Epithelial cell of proximal tubule (primary cell): ENCODE data around the gene ARHGEF33. TPM values are rescaled to one million over a fixed set of nuclear protein-coding genes. Genes with fewer than 3 reads are reported as not detected.
A peak's percentile ranks its signal among the peaks of the same experiment; 100 is the strongest.

Experiments
- DNase-seq: peaks from one replicate; pipeline ENCODE4 v3.0.0-alpha.2; 2011; ENCODE audit warnings: low read depth
- H3K4me3 ChIP-seq: 2 replicates; pipeline ENCODE4 v1.5.1; 2011; ENCODE audit warnings: low read depth, mild to moderate bottlenecking, low read length
- total RNA-seq: library from RNA; depleted of rRNA; stranded (reverse); fragments of >200 nt; gene quantifications from 2 replicates; pipeline ENCODE4 v1.2.3, GENCODE V29; 2015
- TF ChIP-seq, protein P1 (sequence below): conservative IDR thresholded peaks from 2 replicates; pipeline ENCODE4 v1.5.1; 2012; ENCODE audit warnings: low read depth, mild to moderate bottlenecking, low read length

ARHGEF33 gene
- total RNA-seq, 1 donor from 2014 or later = under 0.01 TPM

DNA sequence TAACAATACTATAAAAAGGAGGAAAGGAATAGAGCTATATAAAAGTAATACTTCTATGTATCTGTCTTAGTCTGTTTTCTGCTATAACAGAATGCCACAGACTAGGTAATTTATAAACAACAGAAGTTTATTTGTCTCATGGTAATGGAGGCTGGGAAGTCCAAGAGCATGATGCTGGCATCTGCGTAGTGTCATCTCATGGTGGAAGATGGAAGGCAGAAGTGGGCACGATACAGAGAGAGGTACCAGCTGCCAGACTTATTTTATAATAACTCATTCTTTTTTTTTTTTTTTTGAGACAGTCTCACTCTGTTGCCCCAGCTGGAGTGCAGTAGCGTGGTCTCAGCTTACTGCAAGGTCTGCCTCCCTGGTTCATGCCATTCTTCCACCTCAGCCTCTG lies 18.2 kb upstream of the ARHGEF33 start:
- DNase-seq = no peak
- TF ChIP-seq, protein P1, sequence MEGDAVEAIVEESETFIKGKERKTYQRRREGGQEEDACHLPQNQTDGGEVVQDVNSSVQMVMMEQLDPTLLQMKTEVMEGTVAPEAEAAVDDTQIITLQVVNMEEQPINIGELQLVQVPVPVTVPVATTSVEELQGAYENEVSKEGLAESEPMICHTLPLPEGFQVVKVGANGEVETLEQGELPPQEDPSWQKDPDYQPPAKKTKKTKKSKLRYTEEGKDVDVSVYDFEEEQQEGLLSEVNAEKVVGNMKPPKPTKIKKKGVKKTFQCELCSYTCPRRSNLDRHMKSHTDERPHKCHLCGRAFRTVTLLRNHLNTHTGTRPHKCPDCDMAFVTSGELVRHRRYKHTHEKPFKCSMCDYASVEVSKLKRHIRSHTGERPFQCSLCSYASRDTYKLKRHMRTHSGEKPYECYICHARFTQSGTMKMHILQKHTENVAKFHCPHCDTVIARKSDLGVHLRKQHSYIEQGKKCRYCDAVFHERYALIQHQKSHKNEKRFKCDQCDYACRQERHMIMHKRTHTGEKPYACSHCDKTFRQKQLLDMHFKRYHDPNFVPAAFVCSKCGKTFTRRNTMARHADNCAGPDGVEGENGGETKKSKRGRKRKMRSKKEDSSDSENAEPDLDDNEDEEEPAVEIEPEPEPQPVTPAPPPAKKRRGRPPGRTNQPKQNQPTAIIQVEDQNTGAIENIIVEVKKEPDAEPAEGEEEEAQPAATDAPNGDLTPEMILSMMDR = no peak

DNA sequence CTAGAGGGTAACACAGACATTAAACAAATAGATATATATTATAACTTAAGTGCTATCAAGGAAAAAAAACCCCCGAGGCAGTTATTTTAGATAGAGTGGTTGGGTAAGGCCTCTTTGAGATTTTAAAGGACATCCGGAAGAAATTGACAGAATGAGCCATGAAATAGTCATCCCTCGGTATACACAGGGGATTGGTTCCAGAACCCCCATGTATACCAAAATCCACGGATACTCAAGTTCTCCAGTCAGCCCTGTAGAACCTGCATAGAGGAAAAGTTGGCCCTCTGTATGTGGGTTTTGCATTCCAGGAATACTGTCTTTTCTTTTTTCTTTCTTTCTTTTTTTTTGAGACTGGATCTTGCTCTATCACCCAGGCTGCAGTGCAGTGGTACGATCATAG lies 15.9 kb upstream of the ARHGEF33 start:
- no peak overlapping the region for H3K4me3 ChIP-seq
- no peak for DNase-seq

More for the DNA sequence above, 18.2 kb upstream of the ARHGEF33 start:
- no peak overlapping the region for H3K4me3 ChIP-seq

DNA sequence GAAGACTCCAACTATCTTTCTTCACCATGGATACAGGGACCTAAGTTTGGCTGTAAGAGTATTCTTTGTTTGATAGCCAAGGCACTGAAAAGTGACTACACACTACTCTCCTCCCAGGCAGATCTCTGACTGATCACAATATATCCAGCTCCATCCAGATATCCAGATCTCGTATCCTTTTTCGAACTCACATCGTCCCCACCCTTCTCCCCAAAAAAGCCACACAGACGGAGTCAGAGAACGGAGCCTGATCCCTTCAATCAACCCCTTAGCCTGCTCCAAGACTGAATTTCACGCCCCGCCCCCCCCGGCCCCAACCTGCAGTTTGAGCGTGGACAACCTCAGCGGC lies 14.5 kb upstream of the ARHGEF33 start:
- TF ChIP-seq, protein P1 = no peak
- H3K4me3 ChIP-seq = peak overlapping the region; percentile 94
- no peak for DNase-seq

More for the DNA sequence above, 15.9 kb upstream of the ARHGEF33 start:
- TF ChIP-seq, protein P1 = no peak

DNA sequence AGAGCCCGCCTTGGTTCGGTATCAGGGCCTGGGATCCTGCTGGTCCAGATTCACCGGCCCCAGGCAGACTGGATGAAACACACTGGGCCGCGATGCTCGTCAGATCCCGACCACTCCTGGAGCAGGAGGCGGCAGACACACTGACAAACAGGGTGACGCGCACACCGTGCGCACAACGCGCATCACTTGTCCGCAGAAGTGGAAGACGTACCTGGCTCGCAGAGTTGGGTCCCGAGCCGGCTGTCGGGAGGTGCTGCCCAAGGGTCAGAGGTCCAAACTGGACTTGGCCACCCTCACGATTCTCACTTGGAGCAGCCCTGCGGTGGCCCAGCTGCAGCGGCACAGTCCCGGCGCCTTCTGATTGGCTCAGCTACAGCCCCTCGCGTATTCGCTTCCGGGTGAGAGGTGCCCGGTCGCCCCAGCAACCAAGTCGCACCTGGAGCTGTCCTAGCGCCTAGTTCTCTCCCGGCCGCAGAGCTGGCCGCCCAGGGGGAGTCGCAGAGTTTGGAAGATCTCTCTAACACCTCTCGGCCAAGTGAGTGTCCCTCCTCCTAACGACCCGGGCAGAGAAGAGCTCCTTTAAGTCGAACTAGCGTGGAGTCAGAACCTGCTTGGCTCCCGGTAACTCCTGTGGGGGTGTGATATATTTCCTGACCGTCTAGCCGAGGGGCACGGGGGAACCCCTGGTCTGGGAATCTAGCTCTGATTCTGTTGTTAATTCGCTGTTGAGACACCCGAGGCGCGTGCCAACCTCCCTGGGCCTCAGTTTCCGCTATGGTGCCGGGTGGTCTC lies 13.9 kb upstream of the ARHGEF33 start, which contains the start of the genes DHX57 and MORN2:
TSS of gene DHX57 (minus strand) at position 359 of the 792 bp plus-strand sequence. CDS start 7,529 bp downstream, outside the sequence.
TSS of gene MORN2 (plus strand) at position 401 of the 792 bp plus-strand sequence.
- peak; percentile 20 for DNase-seq
- peak within 1 kb of the TSS; percentile 94 for H3K4me3 ChIP-seq
- TF ChIP-seq, protein P1 = no peak

DNA sequence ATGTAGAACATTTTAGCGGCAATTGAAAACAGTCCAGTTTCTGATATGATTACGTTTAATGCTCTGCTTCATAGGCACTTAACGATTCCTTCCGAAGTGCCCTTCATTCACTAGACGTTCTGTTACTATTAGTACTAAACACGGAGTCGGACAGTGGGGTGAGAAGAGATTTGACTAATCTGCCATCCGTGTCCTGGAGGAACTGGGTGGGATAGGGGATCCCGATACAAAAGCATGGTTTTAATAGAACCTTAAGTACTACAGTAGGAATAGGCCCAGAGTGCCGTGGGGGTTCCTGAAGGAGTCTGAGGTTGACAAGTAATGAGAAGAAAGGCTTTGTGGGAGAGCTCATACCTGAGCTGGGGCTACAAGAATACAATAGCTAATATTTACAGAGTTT lies 13.3 kb upstream of the ARHGEF33 start:
- TF ChIP-seq, protein P1 = no peak
- DNase-seq = no peak
- H3K4me3 ChIP-seq = peak overlapping the region; percentile 94

DNA sequence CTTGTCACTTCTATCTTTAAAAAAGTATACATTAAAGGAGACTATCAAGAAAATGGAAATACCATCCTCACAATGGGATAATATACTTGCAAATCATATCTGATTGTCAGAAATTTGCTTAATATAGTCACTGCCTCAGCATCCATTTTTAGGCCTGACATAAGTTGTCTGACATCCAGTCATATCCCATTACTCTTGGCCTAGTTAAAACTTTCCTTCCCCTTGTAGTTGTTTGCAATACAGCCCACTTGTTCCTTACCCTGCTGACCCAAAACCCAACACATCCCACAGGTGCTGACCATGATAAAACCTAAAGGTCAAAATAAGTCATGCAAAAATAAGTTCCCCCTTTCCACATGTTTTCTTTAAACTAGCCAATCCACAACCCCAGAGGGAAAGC lies 3.6 kb upstream of the ARHGEF33 start:
- TF ChIP-seq, protein P1 = no peak
- no peak for DNase-seq
- H3K4me3 ChIP-seq = no peak overlapping the region

DNA sequence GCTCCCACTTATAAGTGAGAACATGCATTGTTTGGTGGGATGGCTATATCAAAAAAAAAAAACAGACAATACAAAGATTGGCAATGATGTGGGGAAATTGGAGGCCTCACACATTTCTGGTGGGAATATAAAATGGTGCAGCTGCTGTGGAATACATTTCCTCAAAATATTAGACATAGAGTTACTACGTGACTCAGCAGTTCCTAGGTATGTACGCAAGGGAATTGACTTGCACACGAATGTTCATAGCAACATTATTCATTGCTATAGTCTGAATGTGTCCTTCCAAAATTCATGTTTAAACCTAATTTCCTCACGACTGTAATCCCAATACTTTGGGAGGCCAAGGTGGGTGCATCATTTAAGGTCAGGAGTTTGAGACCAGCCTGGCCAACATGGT lies 2.3 kb upstream of the ARHGEF33 start:
- H3K4me3 ChIP-seq = no peak overlapping the region
- DNase-seq = no peak
- TF ChIP-seq, protein P1 = no peak
